ENCODE data around the gene ISLR2. TPM values are rescaled to one million over a fixed set of nuclear protein-coding genes. Genes with fewer than 3 reads are reported as not detected.

ISLR2 gene
- total and polyA plus RNA-seq, 8 donors = 1.3 to 8.4 (median 6.8) TPM

GRCh38 chr15:74185710-74186348 lies 55.4 kb downstream of the ISLR2 start:
- no peaks in the 10 kb centered on the region for H3K9me3 ChIP-seq
- ATAC-seq (no peak), DNase-seq (no peak)
- H3K27ac ChIP-seq = no peak overlapping the region
- no peaks in the 10 kb centered on the region for H3K27me3 ChIP-seq
- no peak for TF ChIP-seq CTCF (IDR thresholded peaks at IDR 0.05)
- H3K36me3 ChIP-seq = no peaks in the 10 kb centered on the region
- H3K4me3 ChIP-seq = no peak overlapping the region
- intact Hi-C loops (cut with DNase I) = no loop called here
- H3K4me1 ChIP-seq = peaks cover 0 to 1% of the 10 kb centered on the region in 2 donors

Other genes starting within 250 kb of the ISLR2 start
- gene LOXL1, start 204.1 kb upstream of the ISLR2 start, total RNA-seq = 10 to 100 TPM; 22.3 to 37.0 TPM
- 100 to 1,000 TPM; 130 to 195 (median 154) TPM for gene LOXL1, start 204.1 kb upstream of the ISLR2 start, polyA plus RNA-seq (ENCODE audit: insufficient read length in 6 of 6)
- 10 to 100 TPM; 20.0 to 29.3 TPM for gene STOML1, start 138.3 kb upstream of the ISLR2 start, total RNA-seq
- gene STOML1, start 138.3 kb upstream of the ISLR2 start, polyA plus RNA-seq (ENCODE audit: insufficient read length in 6 of 6) = 10 to 100 TPM; 10.9 to 13.9 (median 12.8) TPM
- gene PML, start 135.9 kb upstream of the ISLR2 start, total RNA-seq = 10 to 100 TPM; 61.2 to 75.2 TPM
- 10 to 100 TPM; 41.8 to 54.8 (median 45.3) TPM for gene PML, start 135.9 kb upstream of the ISLR2 start, polyA plus RNA-seq (ENCODE audit: insufficient read length in 6 of 6)
- not detected for gene GOLGA6A, start 48.0 kb upstream of the ISLR2 start, total RNA-seq
- gene GOLGA6A, start 48.0 kb upstream of the ISLR2 start, polyA plus RNA-seq (ENCODE audit: insufficient read length in 6 of 6) = under 1 TPM; 0.06 to 0.56 (median 0.32) TPM
- gene ISLR, start 43.1 kb downstream of the ISLR2 start, total RNA-seq = 10 to 100 TPM; 10.4 to 43.7 TPM
- 10 to 100 TPM; 51.2 to 60.1 (median 53.7) TPM for gene ISLR, start 43.1 kb downstream of the ISLR2 start, polyA plus RNA-seq (ENCODE audit: insufficient read length in 6 of 6)
- under 1 TPM; 0.38 to 0.60 TPM for gene STRA6, start 72.2 kb downstream of the ISLR2 start, total RNA-seq
- 10 to 100 TPM in 1 of 6 donors, 1 to 10 TPM in 5; 4.3 to 10.7 (median 7.0) TPM for gene STRA6, start 72.2 kb downstream of the ISLR2 start, polyA plus RNA-seq (ENCODE audit: insufficient read length in 6 of 6)
- 1 to 10 TPM in 1 of 2 donors, not detected in 1; 3.2 TPM for gene CCDC33, start 105.7 kb downstream of the ISLR2 start, total RNA-seq
- gene CCDC33, start 105.7 kb downstream of the ISLR2 start, polyA plus RNA-seq (ENCODE audit: insufficient read length in 6 of 6) = 1 to 10 TPM in 5 of 6 donors, under 1 TPM in 1; 1.00 to 2.6 (median 1.8) TPM
- gene CYP11A1, start 237.1 kb downstream of the ISLR2 start, total RNA-seq = under 1 TPM; 0.34 to 0.64 TPM
- 1 to 10 TPM in 2 of 6 donors, under 1 TPM in 4; 0.39 to 1.3 (median 0.61) TPM for gene CYP11A1, start 237.1 kb downstream of the ISLR2 start, polyA plus RNA-seq (ENCODE audit: insufficient read length in 6 of 6)

All from left lung (tissue), 10 donors.